HepG2 (cell line): ENCODE data around the gene PLD6. TPM values are rescaled to one million over a fixed set of nuclear protein-coding genes. Genes with fewer than 3 reads are reported as not detected.
A peak's percentile ranks its signal among the peaks of the same experiment; 100 is the strongest.

Experiments
- AHR ChIP-seq: IDR thresholded peaks from 2 replicates; pipeline ENCODE4 v1.6.1; 2018; ENCODE audit warnings: missing genetic modification reagents, missing compliant biosample characterization
- AKAP8 ChIP-seq: sonication (generic); formaldehyde crosslinking; IDR thresholded peaks from 2 replicates; pipeline ENCODE4 v1.5.1; 2020; ENCODE audit warnings: mild to moderate bottlenecking, missing genetic modification reagents
- BCL3 ChIP-seq: sonication (generic); formaldehyde crosslinking; IDR thresholded peaks from 2 replicates; pipeline ENCODE4 v1.5.1; 2020; ENCODE audit warnings: mild to moderate bottlenecking, missing genetic modification reagents, moderate library complexity
- GABPB1 ChIP-seq: IDR thresholded peaks from 2 replicates; pipeline ENCODE4 v1.6.1; 2016; ENCODE audit warnings: mild to moderate bottlenecking, missing genetic modification reagents, moderate library complexity, missing compliant biosample characterization
- NFAT5 ChIP-seq: sonication (generic); formaldehyde crosslinking; IDR thresholded peaks from 2 replicates; pipeline ENCODE4 v1.4.0; 2020; ENCODE audit warnings: missing genetic modification reagents
- POLR2AphosphoS2 ChIP-seq: IDR thresholded peaks from 2 replicates; pipeline ENCODE4 v1.6.1; 2011; ENCODE audit warnings: low read depth, low read length, improper control_type of control experiment
- PRPF4 ChIP-seq: fragments of 200-400 bp; formaldehyde crosslinking; IDR thresholded peaks from 2 replicates; pipeline ENCODE4 v1.6.1; 2016; ENCODE audit warnings: low read length, low read depth; ENCODE audit not compliant: poor library complexity, severe bottlenecking
- SATB2 ChIP-seq: sonication (generic); formaldehyde crosslinking; IDR thresholded peaks from 2 replicates; pipeline ENCODE4 v1.5.0; 2020; ENCODE audit warnings: missing genetic modification reagents
- SNAI1 ChIP-seq: sonication (generic); formaldehyde crosslinking; IDR thresholded peaks from 2 replicates; pipeline ENCODE4 v1.5.0; 2020; ENCODE audit warnings: mild to moderate bottlenecking, missing genetic modification reagents, borderline replicate concordance
- SRF ChIP-seq: IDR thresholded peaks from 2 replicates; pipeline ENCODE4 v1.6.1; 2011; ENCODE audit warnings: mild to moderate bottlenecking, low read depth, low read length, moderate library complexity
- SRSF1 ChIP-seq: fragments of 200-400 bp; formaldehyde crosslinking; optimal IDR thresholded peaks from 2 replicates; pipeline ENCODE3; 2017; ENCODE audit warnings: mild to moderate bottlenecking, low read depth, low read length, moderate library complexity
- ZC3H13 ChIP-seq: sonication (generic); formaldehyde crosslinking; IDR thresholded peaks from 2 replicates; pipeline ENCODE4 v1.8.1; 2023; ENCODE audit warnings: mild to moderate bottlenecking, missing genetic modification reagents, moderate library complexity
- ZNF121 ChIP-seq: sonication (generic); formaldehyde crosslinking; IDR thresholded peaks from 2 replicates; pipeline ENCODE4 v1.5.0; 2020; ENCODE audit warnings: mild to moderate bottlenecking, missing genetic modification reagents
- ZNF460 ChIP-seq: sonication (generic); formaldehyde crosslinking; IDR thresholded peaks from 2 replicates; pipeline ENCODE4 v1.5.1; 2020; ENCODE audit warnings: missing genetic modification reagents, mild to moderate bottlenecking, borderline replicate concordance
- ZNF616 ChIP-seq: sonication (generic); formaldehyde crosslinking; IDR thresholded peaks from 2 replicates; pipeline ENCODE4 v1.5.0; 2020; ENCODE audit warnings: low read depth, mild to moderate bottlenecking, missing genetic modification reagents
- ZSCAN25 ChIP-seq: sonication (generic); formaldehyde crosslinking; IDR thresholded peaks from 2 replicates; pipeline ENCODE4 v1.8.0; 2022; ENCODE audit warnings: mild to moderate bottlenecking, missing genetic modification reagents
- ZSCAN30 ChIP-seq: sonication (generic); formaldehyde crosslinking; IDR thresholded peaks from 2 replicates; pipeline ENCODE4 v1.5.0; 2020; ENCODE audit warnings: mild to moderate bottlenecking, missing genetic modification reagents
- polyA plus RNA-seq, 8 experiments: library from polyadenylated mRNA; depleted of rRNA in 3 of 8; stranded (reverse) in 7 of 8; unstranded in 1 of 8; fragments of >200 nt; fragmentation: Illumina TruSeq in 4 of 8; extraction: Trizol in 4 of 8; gene quantifications; 2 replicates each; pipeline versions ENCODE4 v1.2.1 to v1.2.3, GENCODE V29; 2011 to 2016; ENCODE audit warnings: low read depth in 4 of 8, missing spikeins in 1 of 8, mixed read lengths in 1 of 8; ENCODE audit not compliant: insufficient read depth in 1 of 8
- total RNA-seq, 5 experiments: library from RNA; depleted of rRNA; stranded (reverse); fragments of >200 nt; fragmentation: Illumina TruSeq; extraction: Trizol; gene quantifications; 2 replicates each; pipeline ENCODE4 v1.2.3, GENCODE V29; 2016; ENCODE audit warnings: low read depth in 1 of 5
- TF ChIP-seq, protein P1 (sequence below), 2 experiments: IDR thresholded peaks; 2 replicates each; pipeline ENCODE4 v1.6.1; 2011 to 2012; ENCODE audit warnings: low read length in 2 of 2, borderline replicate concordance in 1 of 2, low read depth in 1 of 2, mild to moderate bottlenecking in 1 of 2, moderate library complexity in 1 of 2

Gene PLD6
- total and polyA plus RNA-seq, 2 of the 13 experiments (the other 11 are each of a cell fraction or from before 2014, with no cell fraction given): 5.2 to 11.4 TPM

DNA sequence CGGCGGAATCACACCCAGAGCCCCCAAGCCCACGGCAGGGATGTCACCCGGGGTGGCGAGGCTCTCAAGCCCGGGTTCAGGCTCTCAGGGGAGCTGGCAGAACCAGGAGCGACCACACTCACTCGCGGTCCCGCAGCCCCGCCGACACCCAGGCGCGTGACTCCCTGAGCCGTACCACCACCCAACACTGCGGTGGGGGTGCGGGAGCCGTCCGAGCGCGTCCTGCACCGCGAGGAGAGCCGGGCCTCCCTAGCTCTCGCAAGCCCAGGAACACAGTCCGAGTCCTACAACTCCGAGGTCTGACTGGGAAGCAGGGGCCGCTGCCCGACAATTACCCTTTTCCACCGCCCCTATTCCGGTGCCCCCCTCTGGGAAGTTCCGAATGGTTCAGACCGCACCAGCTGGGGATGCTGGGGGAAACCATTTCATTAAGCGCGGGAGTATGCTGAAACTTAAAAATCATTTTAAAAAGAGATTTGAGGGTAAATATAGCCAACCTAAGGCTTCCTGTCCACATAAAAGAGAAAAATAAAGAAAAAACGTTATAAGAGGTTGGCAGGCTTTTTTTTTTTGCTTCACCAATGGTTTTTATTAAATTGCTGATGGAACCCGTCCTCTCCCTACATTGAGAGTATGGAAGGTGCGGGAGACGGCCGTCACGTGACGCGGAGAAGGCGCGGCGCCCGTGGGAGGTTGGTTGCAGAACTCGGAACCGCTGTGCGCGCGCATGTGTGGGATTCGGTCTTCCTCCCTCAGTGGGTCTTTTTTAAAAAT is 31.1 kb upstream of the PLD6 start, which contains the start of gene FLCN (continued):
- no peak for TF ChIP-seq PRPF4
- TF ChIP-seq SATB2 (CRISPR knock-in tag): no peak
- TF ChIP-seq BCL3 (CRISPR knock-in tag): no peak
- peak; percentile 24; the same call in 1 of the 2 replicates for TF ChIP-seq NFAT5 (CRISPR knock-in tag)
- no peak for TF ChIP-seq SNAI1 (CRISPR knock-in tag)
- TF ChIP-seq ZNF121 (CRISPR knock-in tag): no peak
- no peak for TF ChIP-seq SRSF1
- no peak for TF ChIP-seq ZNF616 (CRISPR knock-in tag)
- no peak for TF ChIP-seq ZNF460
- TF ChIP-seq AHR (CRISPR knock-in tag): no peak; the same call in 1 of the 2 replicates
- TF ChIP-seq GABPB1 (CRISPR knock-in tag): peak; percentile 69; the same call in 1 of the 2 replicates
- TF ChIP-seq, protein P1, sequence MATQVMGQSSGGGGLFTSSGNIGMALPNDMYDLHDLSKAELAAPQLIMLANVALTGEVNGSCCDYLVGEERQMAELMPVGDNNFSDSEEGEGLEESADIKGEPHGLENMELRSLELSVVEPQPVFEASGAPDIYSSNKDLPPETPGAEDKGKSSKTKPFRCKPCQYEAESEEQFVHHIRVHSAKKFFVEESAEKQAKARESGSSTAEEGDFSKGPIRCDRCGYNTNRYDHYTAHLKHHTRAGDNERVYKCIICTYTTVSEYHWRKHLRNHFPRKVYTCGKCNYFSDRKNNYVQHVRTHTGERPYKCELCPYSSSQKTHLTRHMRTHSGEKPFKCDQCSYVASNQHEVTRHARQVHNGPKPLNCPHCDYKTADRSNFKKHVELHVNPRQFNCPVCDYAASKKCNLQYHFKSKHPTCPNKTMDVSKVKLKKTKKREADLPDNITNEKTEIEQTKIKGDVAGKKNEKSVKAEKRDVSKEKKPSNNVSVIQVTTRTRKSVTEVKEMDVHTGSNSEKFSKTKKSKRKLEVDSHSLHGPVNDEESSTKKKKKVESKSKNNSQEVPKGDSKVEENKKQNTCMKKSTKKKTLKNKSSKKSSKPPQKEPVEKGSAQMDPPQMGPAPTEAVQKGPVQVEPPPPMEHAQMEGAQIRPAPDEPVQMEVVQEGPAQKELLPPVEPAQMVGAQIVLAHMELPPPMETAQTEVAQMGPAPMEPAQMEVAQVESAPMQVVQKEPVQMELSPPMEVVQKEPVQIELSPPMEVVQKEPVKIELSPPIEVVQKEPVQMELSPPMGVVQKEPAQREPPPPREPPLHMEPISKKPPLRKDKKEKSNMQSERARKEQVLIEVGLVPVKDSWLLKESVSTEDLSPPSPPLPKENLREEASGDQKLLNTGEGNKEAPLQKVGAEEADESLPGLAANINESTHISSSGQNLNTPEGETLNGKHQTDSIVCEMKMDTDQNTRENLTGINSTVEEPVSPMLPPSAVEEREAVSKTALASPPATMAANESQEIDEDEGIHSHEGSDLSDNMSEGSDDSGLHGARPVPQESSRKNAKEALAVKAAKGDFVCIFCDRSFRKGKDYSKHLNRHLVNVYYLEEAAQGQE (IDR thresholded peaks at IDR 0.05; ENCODE audit: borderline replicate concordance in 1 of 2, low read depth in 1 of 2, low read length in 2 of 2): 0 out of 4 replicates have a peak, but pooled peaks of 1 of the 2 experiments have one; percentile 12
- TF ChIP-seq ZSCAN30: 0 out of 2 replicates have a peak, but pooled peaks have one; percentile 80
- no peak for TF ChIP-seq ZSCAN25
- no peak for TF ChIP-seq ZC3H13
- TF ChIP-seq AKAP8 (CRISPR knock-in tag): no peak
- no peak for TF ChIP-seq POLR2AphosphoS2
- TF ChIP-seq SRF: no peak
